Breast epithelium (tissue), 4 donors: ENCODE measurements around the gene LY6G5B. TPM values are rescaled to one million over a fixed set of nuclear protein-coding genes. Genes with fewer than 3 reads are reported as not detected.

Source experiments
- DNase-seq, 2 donors: peaks; one replicate each; pipeline ENCODE4 v3.0.0-alpha.2; 2019; ENCODE audit warnings: low spot score in 2 of 2
- H3K27ac ChIP-seq, 2 donors: fragments of 200-600 bp; sonication (generic) in 1 of 2; one replicate each; pipeline ENCODE4 v1.5.1; 2016 to 2019; ENCODE audit warnings: mild to moderate bottlenecking in 1 of 2
- H3K27me3 ChIP-seq, 2 donors: fragments of 200-600 bp; sonication (generic) in 1 of 2; one replicate each; pipeline versions ENCODE4 v1.5.1 to v1.6.0; 2017 to 2019; ENCODE audit warnings: control low read depth in 1 of 2, mild to moderate bottlenecking in 1 of 2
- H3K36me3 ChIP-seq: fragments of 200-600 bp; one replicate; pipeline ENCODE4 v1.5.1; 2019
- H3K4me1 ChIP-seq, 2 donors: fragments of 200-600 bp; sonication (generic); one replicate each; pipeline ENCODE4 v1.5.1; 2016 to 2019; ENCODE audit warnings: control low read depth in 1 of 2
- H3K4me3 ChIP-seq, 3 donors: fragments of 200-600 bp; sonication (generic); 1 replicate in 2 of 3; 2 replicates in 1 of 3; pipeline ENCODE4 v1.5.1; 2016 to 2019; ENCODE audit warnings: mild to moderate bottlenecking in 3 of 3, moderate library complexity in 2 of 3
- H3K9me3 ChIP-seq, 2 donors: fragments of 200-600 bp; sonication (generic) in 1 of 2; one replicate each; pipeline ENCODE4 v1.5.1; 2016 to 2019; ENCODE audit warnings: control low read depth in 1 of 2
- POLR2A ChIP-seq: fragments of 450-650 bp; IDR thresholded peaks from one replicate; pipeline ENCODE4 v1.6.1; 2016; ENCODE audit warnings: antibody characterized with exemption, mild to moderate bottlenecking, moderate library complexity
- POLR2AphosphoS5 ChIP-seq, 3 donors: sonication (generic); formaldehyde crosslinking; IDR thresholded peaks; one replicate each; pipeline ENCODE4 v1.6.1; 2017; ENCODE audit warnings: antibody characterized with exemption in 3 of 3
- intact Hi-C: fragments of 100-400 bp; cut with DNase I; formaldehyde crosslinking; loops from one replicate; pipeline ENCODE4 v1.15.1; 2023; ENCODE audit warnings: low total_unique reads
- total RNA-seq, 3 donors: library from RNA; depleted of rRNA; stranded (reverse); fragments of >200 nt; gene quantifications; one replicate each; pipeline ENCODE4 v1.1.0, GENCODE V29; 2016
- TF ChIP-seq, protein P1 (sequence below), 3 donors: fragments of 450-650 bp; IDR thresholded peaks; one replicate each; pipeline ENCODE4 v1.5.1; 2016 to 2017; ENCODE audit warnings: antibody characterized with exemption in 3 of 3, mild to moderate bottlenecking in 3 of 3, moderate library complexity in 3 of 3

Gene LY6G5B
- total RNA-seq, 3 donors from 2014 or later, result 6.2 to 12.7 (median 8.5) TPM

DNA sequence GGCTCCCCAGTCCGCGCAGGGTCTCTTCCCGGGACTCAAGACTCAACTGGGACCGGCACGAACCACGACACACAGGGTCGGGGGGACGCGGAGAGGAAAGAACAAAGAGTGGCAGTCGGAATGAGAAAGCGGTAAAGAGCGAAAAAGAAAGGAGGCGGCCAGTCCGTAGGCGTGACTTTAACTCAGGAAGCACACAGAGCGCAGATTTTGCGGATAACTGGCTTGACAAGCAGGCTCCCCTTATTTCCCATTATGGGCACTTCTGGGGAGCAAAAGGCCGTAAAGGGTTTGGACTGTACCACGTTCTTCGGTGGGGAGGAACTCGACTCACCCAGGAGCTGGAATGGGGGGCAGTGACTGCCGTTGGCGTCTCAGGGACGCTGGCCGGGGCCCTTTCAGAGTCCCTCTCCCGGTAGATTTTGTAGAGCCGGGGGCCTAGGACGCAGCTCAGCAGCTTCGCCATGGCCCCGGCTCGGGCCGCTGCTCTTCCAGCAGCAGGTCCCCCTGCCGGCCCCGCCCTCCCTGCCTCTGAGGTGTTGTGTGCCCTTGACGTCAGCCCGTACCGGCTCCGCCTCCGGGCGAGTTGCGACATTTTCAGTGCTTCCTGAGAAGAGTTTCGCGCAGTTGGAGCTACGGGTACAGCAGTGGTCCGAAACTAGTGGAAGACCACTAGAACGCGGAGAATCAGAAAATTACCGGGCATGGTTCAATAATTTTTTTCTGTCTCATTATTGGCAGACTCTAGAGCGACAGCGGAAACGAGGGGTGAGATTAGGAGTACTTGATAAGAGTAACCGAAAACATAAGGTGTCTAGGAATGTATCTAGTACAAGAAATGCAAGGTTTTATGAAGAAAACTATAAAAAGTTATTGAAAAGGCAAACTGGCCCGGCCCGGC is 33.3 kb downstream of the LY6G5B start, which contains the start of gene ABHD16A:
TSS of gene ABHD16A (minus strand) at position 506 of the 898 bp plus-strand sequence. CDS start at position 463, 43 bp downstream.
- H3K4me1 ChIP-seq, result peaks cover 4 to 17% of the 10 kb centered on the region in 2 donors
- TF ChIP-seq POLR2A, result peak; percentile 96
- TF ChIP-seq, protein P1, sequence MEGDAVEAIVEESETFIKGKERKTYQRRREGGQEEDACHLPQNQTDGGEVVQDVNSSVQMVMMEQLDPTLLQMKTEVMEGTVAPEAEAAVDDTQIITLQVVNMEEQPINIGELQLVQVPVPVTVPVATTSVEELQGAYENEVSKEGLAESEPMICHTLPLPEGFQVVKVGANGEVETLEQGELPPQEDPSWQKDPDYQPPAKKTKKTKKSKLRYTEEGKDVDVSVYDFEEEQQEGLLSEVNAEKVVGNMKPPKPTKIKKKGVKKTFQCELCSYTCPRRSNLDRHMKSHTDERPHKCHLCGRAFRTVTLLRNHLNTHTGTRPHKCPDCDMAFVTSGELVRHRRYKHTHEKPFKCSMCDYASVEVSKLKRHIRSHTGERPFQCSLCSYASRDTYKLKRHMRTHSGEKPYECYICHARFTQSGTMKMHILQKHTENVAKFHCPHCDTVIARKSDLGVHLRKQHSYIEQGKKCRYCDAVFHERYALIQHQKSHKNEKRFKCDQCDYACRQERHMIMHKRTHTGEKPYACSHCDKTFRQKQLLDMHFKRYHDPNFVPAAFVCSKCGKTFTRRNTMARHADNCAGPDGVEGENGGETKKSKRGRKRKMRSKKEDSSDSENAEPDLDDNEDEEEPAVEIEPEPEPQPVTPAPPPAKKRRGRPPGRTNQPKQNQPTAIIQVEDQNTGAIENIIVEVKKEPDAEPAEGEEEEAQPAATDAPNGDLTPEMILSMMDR (IDR thresholded peaks at IDR 0.05), result peak in 2 of 3 donors; percentile 14 to 26
- TF ChIP-seq POLR2AphosphoS5 (IDR thresholded peaks at IDR 0.05), result peak; percentile 93 to 98 (median 96)
- no peaks in the 10 kb centered on the region for H3K36me3 ChIP-seq
- intact Hi-C loops, result loop anchor here (1.0 to 10.0 kb wide), 2 partner anchors 15 to 62 kb away; partner anchors contain the start of gene SAPCD1
- H3K9me3 ChIP-seq, result no peaks in the 10 kb centered on the region
- peak; percentile 99 for DNase-seq
- peak within 1 kb of the TSS; percentile 79 to 90 (median 86) for H3K4me3 ChIP-seq
- peak within 1 kb of the TSS; percentile 98 to 99 for H3K27ac ChIP-seq
- no peaks in the 10 kb centered on the region for H3K27me3 ChIP-seq

DNA sequence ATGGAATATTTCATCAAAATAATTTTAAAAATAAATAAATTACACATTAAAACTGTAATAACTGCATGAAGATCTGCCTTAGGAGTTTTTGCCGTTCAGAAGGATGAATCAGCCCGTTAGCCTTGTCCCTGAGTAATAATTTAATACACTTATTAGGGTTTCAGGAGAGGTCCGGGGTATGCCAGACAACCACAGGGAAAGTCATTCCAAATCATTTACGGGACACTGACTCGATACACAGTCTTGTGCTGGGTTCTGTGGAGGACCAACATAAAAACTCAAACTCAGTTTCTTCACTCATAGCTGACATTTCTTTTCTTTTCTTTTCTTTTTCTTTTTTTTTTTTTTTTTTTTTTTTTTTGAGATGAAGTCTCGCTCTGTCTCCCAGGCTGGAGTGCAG is 36.2 kb downstream of the LY6G5B start:
- no peaks in the 10 kb centered on the region for H3K9me3 ChIP-seq
- H3K27me3 ChIP-seq, result no peaks in the 10 kb centered on the region
- intact Hi-C loops, result loop anchor here (10.0 kb wide), 1 partner anchor 59 kb away; the partner anchor contains the start of gene SAPCD1
- TF ChIP-seq POLR2A (no peak), POLR2AphosphoS5 (IDR thresholded peaks at IDR 0.05) (no peak)
- TF ChIP-seq, protein P1 (IDR thresholded peaks at IDR 0.05), result no peak
- H3K36me3 ChIP-seq, result no peaks in the 10 kb centered on the region
- peaks cover 4 to 17% of the 10 kb centered on the region in 2 donors for H3K4me1 ChIP-seq
- H3K4me3 ChIP-seq, result no peak overlapping the region
- no peak for DNase-seq
- H3K27ac ChIP-seq, result no peak overlapping the region

DNA sequence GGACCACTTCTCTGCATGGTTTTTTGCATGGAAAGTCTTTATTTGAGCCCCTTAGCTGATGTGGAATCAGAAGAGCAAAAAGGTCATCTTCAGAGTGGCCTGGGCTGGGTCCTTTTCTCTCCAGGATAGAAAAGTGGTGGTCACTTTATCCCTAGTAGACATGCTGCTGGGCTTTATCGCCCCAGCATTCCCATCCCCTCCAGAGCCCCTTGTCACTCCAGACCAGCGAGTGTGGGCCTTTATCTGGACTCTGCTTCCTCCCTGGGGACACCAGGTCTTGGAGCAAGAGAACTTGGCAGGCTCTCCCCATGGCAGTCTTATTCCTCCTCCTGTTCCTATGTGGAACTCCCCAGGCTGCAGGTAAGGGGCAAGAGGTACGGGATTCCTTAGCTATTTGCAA is 36.8 kb downstream of the LY6G5B start, which contains the start of gene LY6G6F:
TSS of gene LY6G6F (plus strand) at position 268 of the 400 bp plus-strand sequence. CDS start at position 309, 41 bp downstream.
- TF ChIP-seq POLR2AphosphoS5 (IDR thresholded peaks at IDR 0.05) (no peak), POLR2A (no peak)
- TF ChIP-seq, protein P1 (IDR thresholded peaks at IDR 0.05), result no peak
- Histone ChIP-seq H3K27ac (no peak within 1 kb of the TSS), H3K27me3 (no peaks in the 10 kb centered on the region), H3K4me1 (peaks cover 2 to 12% of the 10 kb centered on the region in 2 donors), H3K4me3 (no peak within 1 kb of the TSS), H3K36me3 (no peaks in the 10 kb centered on the region), H3K9me3 (no peaks in the 10 kb centered on the region)
- intact Hi-C loops, result loop anchor here (10.0 kb wide), 1 partner anchor 58 kb away; the partner anchor contains the start of gene SAPCD1
- no peak for DNase-seq

DNA sequence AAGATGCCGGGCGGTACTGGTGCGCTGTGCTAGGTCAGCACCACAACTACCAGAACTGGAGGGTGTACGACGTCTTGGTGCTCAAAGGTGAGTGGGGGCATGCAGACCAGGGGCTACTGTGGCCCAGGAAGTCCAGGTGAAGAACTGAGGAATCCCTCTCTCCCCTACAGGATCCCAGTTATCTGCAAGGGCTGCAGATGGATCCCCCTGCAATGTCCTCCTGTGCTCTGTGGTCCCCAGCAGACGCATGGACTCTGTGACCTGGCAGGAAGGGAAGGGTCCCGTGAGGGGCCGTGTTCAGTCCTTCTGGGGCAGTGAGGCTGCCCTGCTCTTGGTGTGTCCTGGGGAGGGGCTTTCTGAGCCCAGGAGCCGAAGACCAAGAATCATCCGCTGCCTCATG is 37.9 kb downstream of the LY6G5B start:
- no peak for TF ChIP-seq POLR2A
- TF ChIP-seq, protein P1 (IDR thresholded peaks at IDR 0.05), result no peak
- no peak for TF ChIP-seq POLR2AphosphoS5 (IDR thresholded peaks at IDR 0.05)
- no peak overlapping the region for H3K4me3 ChIP-seq
- intact Hi-C loops, result loop anchor here (10.0 kb wide), 1 partner anchor 57 kb away; the partner anchor contains the start of gene SAPCD1
- no peak for DNase-seq
- peaks cover 0 to 6% of the 10 kb centered on the region in 2 donors for H3K4me1 ChIP-seq
- no peak overlapping the region for H3K27ac ChIP-seq
- H3K36me3 ChIP-seq, result no peaks in the 10 kb centered on the region
- no peaks in the 10 kb centered on the region for H3K27me3 ChIP-seq
- H3K9me3 ChIP-seq, result no peaks in the 10 kb centered on the region
